B cell (primary cell): ENCODE results near the gene MAGEB16. TPM values are rescaled to one million over a fixed set of nuclear protein-coding genes. Genes with fewer than 3 reads are reported as not detected.

Experiments used
- ATAC-seq: fragments of 200-7000 bp; cut with Tn5 transposase; one replicate; pipeline ENCODE4 v1.10.0; 2021; ENCODE audit warnings: low read depth, mild to moderate bottlenecking, moderate number of reproducible peaks, moderate library complexity
- CTCF ChIA-PET: fragments of 350-600 bp; sonication (Branson Sonifier 250); formaldehyde crosslinking; loops from one replicate; lab custom pipeline; 2021; ENCODE audit warnings: antibody characterized with exemption, inconsistent platforms; lab: Charles Lee
- POLR2A ChIA-PET: fragments of 350-600 bp; sonication (Branson Sonifier 250); formaldehyde crosslinking; loops from one replicate; lab custom pipeline; 2021; ENCODE audit warnings: antibody characterized with exemption; lab: Charles Lee
- DNase-seq: peaks from one replicate; pipeline ENCODE4 v3.0.0; 2013
- H2AFZ ChIP-seq: 2 replicates; pipeline ENCODE4 v1.6.1; 2012; ENCODE audit warnings: mild to moderate bottlenecking, low read depth, low read length; ENCODE audit not compliant: insufficient read depth, poor library complexity, severe bottlenecking
- H3K27ac ChIP-seq, 2 donors: 1 replicate in 1 of 2; 2 replicates in 1 of 2; pipeline ENCODE4 v1.5.1; 2012 to 2013; ENCODE audit warnings: low read length in 2 of 2, mild to moderate bottlenecking in 2 of 2, moderate library complexity in 1 of 2
- H3K27me3 ChIP-seq, 4 experiments: fragments of 200-600 bp in 1 of 4; sonication (generic) in 1 of 4; replicated peaks in 1 of 4; 1 replicate in 2 of 4; 2 replicates in 2 of 4; pipeline versions ENCODE4 v1.6.1 to v1.7.0; 2013 to 2016; ENCODE audit warnings: low read length in 3 of 4, mild to moderate bottlenecking in 2 of 4, mixed read lengths in 1 of 4, moderate library complexity in 1 of 4; ENCODE audit not compliant: insufficient read depth in 4 of 4, control insufficient read depth in 3 of 4; ENCODE audit errors: control extremely low read depth in 1 of 4
- H3K36me3 ChIP-seq, 2 experiments: replicated peaks in 1 of 2; 1 replicate in 1 of 2; 2 replicates in 1 of 2; pipeline versions ENCODE4 v1.6.1 to v1.7.1; 2013; ENCODE audit warnings: low read length in 1 of 2; ENCODE audit not compliant: insufficient read depth in 2 of 2, control insufficient read depth in 1 of 2; ENCODE audit errors: control extremely low read depth in 1 of 2, extremely low read depth in 1 of 2
- H3K4me1 ChIP-seq, 2 donors: fragments of 200-600 bp in 1 of 2; sonication (generic) in 1 of 2; 1 replicate in 1 of 2; 2 replicates in 1 of 2; pipeline versions ENCODE4 v1.5.1 to v1.6.1; 2013 to 2017; ENCODE audit warnings: low read length in 2 of 2; ENCODE audit not compliant: control insufficient read depth in 2 of 2, insufficient read depth in 2 of 2
- H3K4me2 ChIP-seq: replicated peaks from 2 replicates; pipeline ENCODE3; 2012; ENCODE audit warnings: mild to moderate bottlenecking, low read depth, low read length; ENCODE audit not compliant: poor library complexity, severe bottlenecking
- H3K4me3 ChIP-seq, 5 experiments: fragments of 200-600 bp in 1 of 5; sonication (generic) in 1 of 5; 1 replicate in 3 of 5; 2 replicates in 2 of 5; pipeline versions ENCODE4 v1.5.1 to v1.7.0; 2011 to 2016; ENCODE audit warnings: low read length in 4 of 5, mild to moderate bottlenecking in 4 of 5, low read depth in 2 of 5, control low read depth in 1 of 5, moderate library complexity in 1 of 5; ENCODE audit not compliant: insufficient read depth in 1 of 5; ENCODE audit errors: control extremely low read depth in 1 of 5, extremely low read depth in 1 of 5
- H3K79me2 ChIP-seq: fragments of 200-600 bp; sonication (generic); one replicate; pipeline ENCODE4 v1.6.0; 2016; ENCODE audit warnings: low read length; ENCODE audit not compliant: control insufficient read depth, insufficient read depth
- H3K9ac ChIP-seq: fragments of 200-600 bp; sonication (generic); 2 replicates; pipeline ENCODE4 v1.6.1; 2017; ENCODE audit warnings: mild to moderate bottlenecking, low read length, moderate library complexity
- H3K9me3 ChIP-seq, 3 donors: one replicate each; pipeline versions ENCODE4 v1.6.1 to v1.7.1; 2013; ENCODE audit warnings: low read length in 2 of 3; ENCODE audit not compliant: control insufficient read depth in 2 of 3, insufficient read depth in 1 of 3; ENCODE audit errors: control extremely low read depth in 1 of 3
- H4K20me1 ChIP-seq: 2 replicates; pipeline ENCODE4 v1.6.0; 2012; ENCODE audit warnings: mild to moderate bottlenecking, low read length; ENCODE audit not compliant: insufficient read depth, control insufficient read depth, poor library complexity, severe bottlenecking
- H3K27ac Mint-ChIP-seq: one replicate; pipeline ENCODE4 v1.8.0; 2021; ENCODE audit warnings: mixed read lengths
- H3K27me3 Mint-ChIP-seq: one replicate; pipeline ENCODE4 v1.8.0; 2021; ENCODE audit warnings: mixed read lengths
- H3K4me1 Mint-ChIP-seq: one replicate; pipeline ENCODE4 v1.8.0; 2021; ENCODE audit warnings: mixed read lengths
- H3K4me3 Mint-ChIP-seq: one replicate; pipeline ENCODE4 v1.8.0; 2021; ENCODE audit warnings: mixed read lengths
- H3K9me3 Mint-ChIP-seq: one replicate; pipeline ENCODE4 v1.8.0; 2022; ENCODE audit warnings: mixed read lengths; ENCODE audit not compliant: insufficient read depth
- CTCF ChIP-seq: fragments of 200-600 bp; IDR thresholded peaks from one replicate; pipeline ENCODE4 v1.8.0; 2022; ENCODE audit warnings: antibody characterized with exemption, mild to moderate bottlenecking
- EZH2 ChIP-seq: IDR thresholded peaks from 2 replicates; pipeline ENCODE4 v1.6.1; 2012; ENCODE audit warnings: borderline replicate concordance, low read depth, mild to moderate bottlenecking, moderate library complexity, low read length; ENCODE audit not compliant: insufficient read depth, poor library complexity, severe bottlenecking
- WGBS: methylation state at CpG from one replicate; pipeline ENCODE4 v1.1.5; 2013; ENCODE audit warnings: missing lambda C conversion rate; ENCODE audit not compliant: insufficient coverage; 5-methylcytosine and 5-hydroxymethylcytosine counted together
- intact Hi-C: fragments of 100-400 bp; cut with micrococcal nuclease; formaldehyde crosslinking; loops from one replicate; pipeline ENCODE4 v1.10.0; 2022
- polyA plus RNA-seq: library from polyadenylated mRNA; depleted of rRNA; stranded (reverse); fragments of >200 nt; gene quantifications from 2 replicates; pipeline ENCODE4 v1.2.3, GENCODE V29; 2012
- total RNA-seq, 2 donors: library from RNA; stranded (reverse); fragments of 120-200 nt in 1 of 2; gene quantifications; 1 replicate in 1 of 2; 2 replicates in 1 of 2; pipeline versions ENCODE4 v1.2.3 to v1.2.4, GENCODE V29; 2013 to 2022

Gene MAGEB16
- total and polyA plus RNA-seq, 2 donors (not counting 1 experiment from before 2014, with no cell fraction given), result not detected

GRCh38 chrX:35841872-35842271, 43.7 kb downstream of the MAGEB16 start:
- ChIA-PET CTCF (no interaction called here), POLR2A (no interaction called here)
- DNase-seq (no peak), ATAC-seq (no peak)
- Mint-ChIP-seq H3K27ac (no peak overlapping the region), H3K27me3 (no peaks in the 10 kb centered on the region), H3K4me1 (no peaks in the 10 kb centered on the region), H3K9me3 (no peaks in the 10 kb centered on the region), H3K4me3 (no peak overlapping the region)
- Histone ChIP-seq H3K9me3 (no peaks in the 10 kb centered on the region), H3K4me2 (no peak overlapping the region), H3K27me3 (no peaks in the 10 kb centered on the region), H3K79me2 (no peaks in the 10 kb centered on the region), H3K27ac (no peak overlapping the region), H3K9ac (no peak overlapping the region), H3K4me1 (no peaks in the 10 kb centered on the region), H3K4me3 (no peak overlapping the region), H4K20me1 (no peaks in the 10 kb centered on the region), H3K36me3 (no peaks in the 10 kb centered on the region), H2AFZ (no peak overlapping the region)
- intact Hi-C loops, result no loop called here
- TF ChIP-seq EZH2 (no peak), CTCF (no peak)
- 43% methylated on average over 1 of the region's 2 CpGs for WGBS

- H3K4me1 Mint-ChIP-seq, result no peaks in the 10 kb centered on the region
- H3K4me3 Mint-ChIP-seq, result no peak overlapping the region
- no peaks in the 10 kb centered on the region for H3K27me3 Mint-ChIP-seq
- Histone ChIP-seq H3K9me3 (no peaks in the 10 kb centered on the region), H2AFZ (no peak overlapping the region), H3K4me2 (no peak overlapping the region), H3K4me3 (no peak overlapping the region), H3K27me3 (no peaks in the 10 kb centered on the region), H3K36me3 (no peaks in the 10 kb centered on the region), H3K79me2 (no peaks in the 10 kb centered on the region), H3K27ac (no peak overlapping the region), H3K4me1 (no peaks in the 10 kb centered on the region), H3K9ac (no peak overlapping the region), H4K20me1 (no peaks in the 10 kb centered on the region)
- TF ChIP-seq CTCF (no peak), EZH2 (no peak)
- DNase-seq (no peak), ATAC-seq (no peak)
- no peaks in the 10 kb centered on the region for H3K9me3 Mint-ChIP-seq
- no peak overlapping the region for H3K27ac Mint-ChIP-seq
- CTCF ChIA-PET, result no interaction called here
- 0% methylated on average over 1 of the region's 3 CpGs for WGBS
- POLR2A ChIA-PET, result no interaction called here
- intact Hi-C loops, result no loop called here
These were observed 44.5 kb downstream of the MAGEB16 start for GRCh38 chrX:35842674-35843073.
